Left cardiac atrium (tissue), 4 donors: ENCODE measurements around the gene APOBEC3A. TPM values are rescaled to one million over a fixed set of nuclear protein-coding genes. Genes with fewer than 3 reads are reported as not detected.
A peak's percentile ranks its signal among the peaks of the same experiment; 100 is the strongest.
"Not testable (repeated sequence)": the region's sequence is repeated elsewhere in the genome, so short reads cannot be mapped to it uniquely, and the experiment has no call there.

Experiments used
- ATAC-seq, 2 donors: fragments of 200-7000 bp; cut with Tn5 transposase; one replicate each; pipeline ENCODE4 v1.9.1; 2020; ENCODE audit warnings: mild to moderate bottlenecking in 2 of 2, moderate library complexity in 2 of 2
- DNase-seq: peaks from one replicate; pipeline ENCODE4 v3.0.0-alpha.2; 2020
- intact Hi-C, 2 donors: fragments of 100-400 bp; cut with DNase I; formaldehyde crosslinking; loops; one replicate each; pipeline versions ENCODE4 v1.14.1 to v1.15.1; 2022 to 2023
- total RNA-seq, 2 donors: library from RNA; stranded (reverse); fragmentation: NEBNext Ultra II Directional; extraction: Animal tissue kit (Norgen Biotek cat#: 25700); gene quantifications; one replicate each; pipeline ENCODE4 v1.2.1, GENCODE V29; 2021
- donor health status: DM: no; HTN: yes; CAD: no.
- donor health status: DM: no; HTN: yes; CAD: no; lungs with severe emphysema.
- donor health status: DM: yes; HTN: yes; CAD: no.
- donor health status: Dilated cardiomyopathy.

APOBEC3A gene
- total RNA-seq, 2 donors from 2014 or later, result 1.6 to 2.9 TPM

- intact Hi-C loops, result no loop called here
- DNase-seq, result no peak
- ATAC-seq, result no peak
Measured at GRCh38 chr22:38971202-38971601, 13.8 kb downstream of the APOBEC3A start.

GRCh38 chr22:38971791-38972190 is 14.4 kb downstream of the APOBEC3A start:
- intact Hi-C loops, result no loop called here
- ATAC-seq, result no peak
- DNase-seq, result no peak

GRCh38 chr22:38972558-38972957 is 15.1 kb downstream of the APOBEC3A start:
- DNase-seq (no peak), ATAC-seq (no peak)
- intact Hi-C loops, result no loop called here

- DNase-seq, result peak; percentile 40
- intact Hi-C loops, result no loop called here
- peak; percentile 30 to 65 for ATAC-seq
Measured at GRCh38 chr22:38973289-38974169, 16.1 kb downstream of the APOBEC3A start.

GRCh38 chr22:38974170-38974825 is 16.9 kb downstream of the APOBEC3A start:
- intact Hi-C loops, result no loop called here
- no peak for ATAC-seq
- DNase-seq, result no peak

- ATAC-seq (no peak), DNase-seq (no peak)
- intact Hi-C loops, result no loop called here
Measured at GRCh38 chr22:38974826-38975175, 17.4 kb downstream of the APOBEC3A start.

- ATAC-seq, DNase-seq, intact Hi-C loops: not testable (repeated sequence)
Measured at GRCh38 chr22:38977289-38977688, 19.9 kb downstream of the APOBEC3A start.

GRCh38 chr22:38980587-38980986 is 23.2 kb downstream of the APOBEC3A start:
- intact Hi-C loops, DNase-seq, ATAC-seq: not testable (repeated sequence)

- peak; percentile 48 to 64 for ATAC-seq
- intact Hi-C loops, result no loop called here
Measured at GRCh38 chr22:38981005-38981991, 23.9 kb downstream of the APOBEC3A start.

GRCh38 chr22:38981992-38982927 is 24.9 kb downstream of the APOBEC3A start, which contains the start of gene APOBEC3B:
APOBEC3B (plus strand) TSS chr22:38982347; CDS start chr22:38982454, 107 bp downstream.
- intact Hi-C loops, result no loop called here
- DNase-seq (peak; percentile 90), ATAC-seq (peak; percentile 98 to 99)

More at GRCh38 chr22:38981005-38981991, 23.9 kb downstream of the APOBEC3A start:
- DNase-seq, result no peak

GRCh38 chr22:38984224-38984623 is 26.8 kb downstream of the APOBEC3A start:
- DNase-seq (no peak), ATAC-seq (no peak)
- intact Hi-C loops, result no loop called here

- DNase-seq, intact Hi-C loops: not testable (repeated sequence)
- ATAC-seq, result peak in 1 of 2 donors; percentile 44
Measured at GRCh38 chr22:38984784-38985757, 27.7 kb downstream of the APOBEC3A start.

GRCh38 chr22:38986629-38987028 is 29.2 kb downstream of the APOBEC3A start:
- no peak for ATAC-seq
- intact Hi-C loops, result no loop called here

GRCh38 chr22:38987171-38987895 is 29.9 kb downstream of the APOBEC3A start:
- DNase-seq (no peak), ATAC-seq (no peak)
- intact Hi-C loops, result no loop called here

More at GRCh38 chr22:38986629-38987028, 29.2 kb downstream of the APOBEC3A start:
- DNase-seq, result no peak

GRCh38 chr22:38989466-38989865 is 32.1 kb downstream of the APOBEC3A start:
- DNase-seq, result no peak
- intact Hi-C loops, result no loop called here
- ATAC-seq, result no peak

- intact Hi-C loops, result loop anchor here in 1 of 2 donors (10.0 kb wide), 1 partner anchor 48 kb away; no protein-coding TSS in a partner anchor
- DNase-seq (peak; percentile 56), ATAC-seq (peak; percentile 79 to 88)
Measured at GRCh38 chr22:38992871-38993371, 35.5 kb downstream of the APOBEC3A start.
